Superior temporal gyrus (tissue), 1 donor: ENCODE measurements around the gene GCFC2.
"Not testable (repeated sequence)": the region's sequence is repeated elsewhere in the genome, so short reads cannot be mapped to it uniquely, and the experiment has no call there.

Experiments used
- DNase-seq: peaks from one replicate; pipeline ENCODE4 v3.0.0-alpha.2; 2016; ENCODE audit errors: extremely low spot score

Gene GCFC2

DNA sequence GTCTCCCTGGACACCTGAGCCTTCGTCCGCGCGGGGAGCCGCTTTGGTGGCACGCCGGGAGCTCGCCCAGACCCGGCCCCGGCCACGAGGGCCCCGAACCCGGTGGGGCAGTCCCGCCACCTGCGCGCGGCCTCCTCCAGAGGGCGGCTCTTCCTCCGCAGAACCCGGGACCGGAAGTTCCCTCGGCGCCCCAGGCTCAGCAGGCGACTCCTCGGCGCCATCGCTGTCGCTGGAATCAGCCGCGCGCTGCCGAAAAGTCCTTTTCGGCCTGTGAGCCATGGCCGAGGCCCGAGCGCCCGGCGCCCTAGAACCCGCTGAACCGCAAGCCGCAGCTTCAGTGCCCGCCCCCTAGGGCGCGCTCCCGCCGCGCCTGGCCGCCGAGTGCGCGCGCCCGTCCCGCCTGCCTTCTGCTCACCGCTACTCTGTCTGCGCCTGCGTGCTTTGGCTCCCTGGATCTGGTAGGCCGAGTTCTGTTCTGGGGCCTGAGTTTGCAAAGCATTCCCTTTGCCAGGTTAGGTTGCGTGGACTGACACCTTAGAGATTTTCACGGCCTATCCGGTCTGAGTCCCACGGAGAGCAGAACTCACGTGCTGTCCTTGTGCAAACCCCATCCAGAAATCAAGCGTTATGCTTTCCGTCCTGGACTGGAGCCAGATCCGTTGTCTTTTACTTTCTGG, at the start of gene GCFC2:
TSS of gene GCFC2 (minus strand) at position 339 of the 677 bp plus-strand sequence. CDS start at position 279, 60 bp downstream.
- peak; percentile 90 for DNase-seq

- no peak for DNase-seq
Observed at GRCh38 chr2:75752828-75753227, 42.1 kb upstream of the GCFC2 start.

DNA sequence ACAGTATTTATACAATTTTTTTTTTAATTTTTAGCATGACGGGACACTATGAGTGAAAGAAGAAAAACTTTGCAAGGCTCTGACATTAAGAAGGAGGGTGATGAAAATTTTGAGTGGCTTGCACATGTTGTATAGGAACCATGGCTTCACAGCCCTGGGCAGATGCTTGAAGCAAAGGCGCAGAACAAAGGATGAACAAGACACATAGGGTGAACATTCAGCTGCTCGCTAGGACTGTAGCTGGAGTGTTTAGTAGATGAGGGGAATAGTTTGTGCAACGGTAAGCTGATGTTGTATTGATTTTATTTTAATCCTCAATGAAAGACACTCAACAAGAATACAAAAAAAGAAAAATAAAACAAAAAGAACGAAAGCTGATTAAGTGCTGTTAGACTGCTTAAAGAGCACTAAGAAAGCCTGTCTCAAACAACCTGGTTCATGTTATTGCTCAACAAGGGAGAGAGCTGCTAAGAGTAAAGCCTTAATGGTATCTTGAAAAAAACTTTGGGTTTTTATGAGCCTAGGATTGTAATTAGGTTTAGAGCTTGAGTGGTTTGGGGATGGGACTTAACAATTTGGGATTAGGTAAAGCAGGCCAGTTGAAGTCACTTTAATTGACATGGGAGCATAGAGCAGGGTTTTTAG, 41.2 kb upstream of the GCFC2 start:
- no peak for DNase-seq

DNA sequence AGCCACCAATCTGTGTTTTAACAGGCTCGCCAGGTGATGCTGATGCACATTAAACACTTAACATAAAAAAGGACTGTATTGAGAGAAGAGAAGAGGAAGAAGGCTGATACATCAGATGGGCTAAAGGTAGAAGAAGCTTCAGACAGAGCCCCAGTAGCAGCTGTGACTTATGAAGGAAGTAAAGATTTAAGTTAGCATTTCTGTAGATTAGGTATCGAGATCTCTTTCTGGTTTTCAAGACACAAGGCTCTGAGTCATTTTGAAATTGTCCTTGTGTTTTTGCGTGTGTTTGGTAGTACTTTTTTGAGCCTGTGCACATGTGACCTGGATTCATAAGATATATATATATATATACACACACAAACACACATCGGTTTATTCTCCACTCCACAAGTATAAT, 40.6 kb upstream of the GCFC2 start:
- no peak for DNase-seq

DNA sequence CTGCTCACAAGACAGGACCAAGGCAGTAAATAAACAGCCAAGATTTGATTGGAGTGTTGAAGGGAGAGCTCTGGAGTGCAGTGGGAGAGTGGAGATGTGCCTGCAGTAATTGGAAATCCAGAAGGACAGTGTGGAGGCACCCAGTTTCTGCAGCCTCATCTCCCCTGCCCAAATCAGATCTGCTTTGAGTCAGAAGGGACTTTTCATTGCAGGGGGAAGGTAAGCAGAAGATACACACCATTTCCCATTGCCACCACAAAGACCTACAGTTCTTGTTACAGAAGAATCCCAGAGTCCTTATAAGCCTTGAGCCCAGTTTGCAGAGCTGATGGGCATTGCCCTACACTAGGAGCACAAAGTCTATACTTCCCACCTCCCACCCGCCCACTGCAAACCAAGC, 27.2 kb upstream of the GCFC2 start:
- DNase-seq, result no peak

GRCh38 chr2:75736276-75736675, 25.6 kb upstream of the GCFC2 start:
- DNase-seq, result no peak

DNA sequence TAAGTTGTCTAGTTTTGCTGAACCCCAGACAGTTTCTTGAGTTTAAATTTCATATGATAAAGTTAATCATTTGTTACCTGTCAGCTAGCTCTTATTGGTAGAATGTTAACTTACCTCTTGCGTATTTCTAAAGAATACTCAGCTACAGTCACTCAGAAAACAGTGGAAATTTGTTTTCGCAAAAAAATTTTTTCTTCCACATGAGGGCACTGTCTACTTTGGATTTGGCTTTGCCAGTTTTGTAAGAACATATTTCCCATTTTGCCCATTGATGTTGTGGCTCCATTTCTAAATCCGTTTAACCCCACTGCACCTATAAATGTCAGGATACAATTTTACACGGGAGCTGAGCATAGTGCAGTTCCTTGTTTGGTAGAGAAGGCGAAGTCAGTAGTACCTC, 19.1 kb upstream of the GCFC2 start:
- DNase-seq, result peak; percentile 79

- DNase-seq, result no peak
Observed at GRCh38 chr2:75728614-75729419, 18.1 kb upstream of the GCFC2 start.

GRCh38 chr2:75722687-75723086, 12.0 kb upstream of the GCFC2 start:
- DNase-seq, result no peak

- DNase-seq, result no peak
Observed at GRCh38 chr2:75720525-75720924, 9.8 kb upstream of the GCFC2 start.

DNA sequence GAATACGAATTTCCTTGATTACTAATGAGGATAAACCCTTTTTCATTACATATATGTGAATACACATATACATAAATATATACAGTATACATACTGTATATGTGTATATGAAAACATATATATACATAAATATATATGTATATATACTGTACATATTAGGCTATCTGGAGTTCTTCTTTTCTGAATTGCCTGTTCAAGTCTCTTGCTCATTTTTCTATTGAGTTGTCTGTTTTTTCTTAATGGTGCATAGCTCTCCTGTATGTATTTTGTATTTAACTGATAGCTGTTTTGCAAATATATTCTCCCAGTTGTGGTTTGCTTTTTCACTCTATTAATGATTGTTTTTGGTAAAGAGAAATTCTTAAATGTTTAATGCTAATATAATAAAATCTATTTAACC, 8.9 kb upstream of the GCFC2 start:
- no peak for DNase-seq

DNA sequence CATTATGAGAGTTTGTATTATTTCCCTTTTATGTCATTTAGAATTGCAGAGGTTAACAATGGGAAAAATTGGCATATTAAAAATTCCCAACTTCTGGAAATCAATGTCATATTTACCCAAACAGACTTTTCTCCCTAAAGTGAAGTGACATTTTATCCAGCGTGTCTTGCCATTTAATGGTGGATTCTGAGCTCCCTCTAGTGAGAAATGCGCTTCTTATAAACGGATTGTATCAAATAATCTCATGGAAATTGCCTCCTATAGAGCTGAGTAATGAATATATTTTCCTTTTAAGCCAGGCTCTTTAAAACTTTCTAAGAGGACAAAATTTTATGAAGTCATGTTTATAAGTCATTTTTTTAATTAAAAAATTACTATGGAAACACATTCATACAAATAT, 5.7 kb upstream of the GCFC2 start:
- DNase-seq, result peak; percentile 66

DNA sequence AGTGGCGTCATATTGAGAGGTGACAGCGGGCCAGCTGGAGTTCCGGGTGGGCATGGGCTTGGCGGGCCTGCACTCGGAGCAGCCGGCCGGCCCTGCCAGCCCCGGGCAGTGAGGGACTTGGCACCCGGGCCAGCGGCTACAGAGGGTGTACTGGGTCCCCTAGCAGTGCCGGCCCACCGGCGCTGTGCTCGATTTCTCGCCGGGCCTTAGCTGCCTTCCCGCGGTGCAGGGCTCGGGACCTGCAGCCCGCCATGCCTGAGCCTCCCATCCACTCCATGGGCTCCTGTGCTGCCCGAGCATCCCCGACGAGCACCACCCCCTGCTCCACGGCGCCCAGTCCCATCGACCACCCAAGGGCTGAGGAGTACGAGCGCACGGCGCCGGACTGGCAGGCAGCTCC, 875 bp upstream of the GCFC2 start:
- DNase-seq, result not testable (repeated sequence)

DNA sequence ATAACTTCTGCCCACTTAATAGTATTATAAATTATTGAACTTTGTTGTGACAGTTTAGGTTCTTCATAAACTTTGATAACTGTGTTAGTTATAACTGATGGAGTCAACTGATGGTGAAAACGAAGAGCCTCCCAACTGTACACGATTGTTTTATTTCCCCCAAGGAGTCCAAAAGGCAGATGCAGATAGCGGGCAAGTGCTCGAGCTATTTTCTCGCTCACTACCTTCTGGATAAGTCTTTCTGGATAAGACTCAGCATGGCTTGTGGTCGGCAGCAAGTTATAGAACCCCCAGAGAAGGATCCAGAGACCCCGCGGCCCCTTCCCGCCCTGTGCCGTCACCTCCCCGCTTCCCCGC, 517 bp downstream of the GCFC2 start:
- DNase-seq, result peak; percentile 57

DNA sequence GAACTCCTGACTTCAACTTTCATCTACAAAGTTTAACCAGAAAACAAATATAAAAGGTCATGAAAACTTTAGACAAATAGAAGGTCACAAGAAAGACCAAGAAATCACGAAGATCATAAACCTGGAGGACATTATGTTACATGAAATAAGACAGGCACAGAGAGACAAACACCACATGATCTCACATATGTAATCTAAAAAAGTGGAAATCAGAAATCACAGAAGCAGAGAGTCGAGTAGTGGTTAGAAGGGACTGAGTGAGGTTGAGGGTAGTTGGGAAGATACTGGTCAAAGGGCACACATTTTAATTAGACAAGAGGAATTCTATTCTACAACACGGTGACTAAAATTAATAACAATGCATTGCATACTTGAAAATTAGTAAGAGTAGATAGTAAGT, 1.4 kb downstream of the GCFC2 start:
- no peak for DNase-seq

GRCh38 chr2:75707901-75708300, 2.8 kb downstream of the GCFC2 start:
- DNase-seq, result no peak

GRCh38 chr2:75705921-75706320, 4.8 kb downstream of the GCFC2 start:
- DNase-seq, result no peak

GRCh38 chr2:75703589-75704287, 7.0 kb downstream of the GCFC2 start:
- DNase-seq, result no peak

DNA sequence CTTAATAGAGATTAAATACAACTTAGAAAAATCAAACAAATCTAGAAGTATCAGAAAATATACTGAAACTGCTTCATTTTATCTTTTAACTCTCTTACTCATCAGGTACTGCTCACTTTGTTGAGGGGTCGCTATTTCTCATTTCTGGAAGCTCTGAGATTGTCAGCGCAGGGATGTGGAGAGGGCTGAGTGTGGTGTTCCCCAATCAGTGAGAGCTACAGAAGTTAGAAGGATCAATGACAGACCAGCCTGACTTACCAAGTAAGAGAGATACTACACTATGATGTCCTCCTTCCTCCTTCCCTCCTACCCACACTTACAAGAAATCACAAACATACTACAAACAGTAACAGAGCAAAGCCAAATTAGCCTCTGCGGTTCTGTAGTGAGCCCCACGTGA, 8.1 kb downstream of the GCFC2 start:
- DNase-seq, result no peak

GRCh38 chr2:75698918-75699317, 11.8 kb downstream of the GCFC2 start:
- no peak for DNase-seq

GRCh38 chr2:75688196-75688595, 22.5 kb downstream of the GCFC2 start:
- no peak for DNase-seq

- not testable (repeated sequence) for DNase-seq
Observed at GRCh38 chr2:75683430-75683829, 27.3 kb downstream of the GCFC2 start.
